ENCODE data around the gene SH3GL3.

Gene SH3GL3

DNA sequence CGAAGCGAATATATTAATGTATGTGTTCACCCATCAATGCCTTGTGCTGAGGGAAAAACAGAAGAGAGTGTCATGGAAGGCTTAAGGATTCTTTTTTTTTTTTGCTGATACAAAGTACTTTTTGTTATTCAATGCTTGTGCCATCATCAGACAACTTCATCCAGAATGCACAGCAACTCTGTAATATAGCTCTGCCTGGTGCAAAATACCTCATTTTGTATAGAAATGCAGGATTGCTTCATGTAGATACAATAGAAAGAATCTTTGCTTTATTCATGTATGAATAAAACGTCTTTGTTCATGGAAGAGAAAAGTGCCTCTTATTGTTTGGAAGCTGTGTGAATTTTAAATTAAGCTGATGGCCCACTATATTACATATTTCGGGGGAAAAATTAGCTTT, 62.9 kb downstream of the SH3GL3 start:
- H3K4me1 Mint-ChIP-seq (ENCODE audit: low read depth) = no peaks in the 10 kb centered on the region
- H3K4me3 Mint-ChIP-seq = no peak overlapping the region
- no peak overlapping the region for H3K27ac Mint-ChIP-seq
- no peaks in the 10 kb centered on the region for H3K27me3 Mint-ChIP-seq
- no peaks in the 10 kb centered on the region for H3K36me3 Mint-ChIP-seq
- no peaks in the 10 kb centered on the region for H3K9me3 Mint-ChIP-seq (ENCODE audit: low read depth)

DNA sequence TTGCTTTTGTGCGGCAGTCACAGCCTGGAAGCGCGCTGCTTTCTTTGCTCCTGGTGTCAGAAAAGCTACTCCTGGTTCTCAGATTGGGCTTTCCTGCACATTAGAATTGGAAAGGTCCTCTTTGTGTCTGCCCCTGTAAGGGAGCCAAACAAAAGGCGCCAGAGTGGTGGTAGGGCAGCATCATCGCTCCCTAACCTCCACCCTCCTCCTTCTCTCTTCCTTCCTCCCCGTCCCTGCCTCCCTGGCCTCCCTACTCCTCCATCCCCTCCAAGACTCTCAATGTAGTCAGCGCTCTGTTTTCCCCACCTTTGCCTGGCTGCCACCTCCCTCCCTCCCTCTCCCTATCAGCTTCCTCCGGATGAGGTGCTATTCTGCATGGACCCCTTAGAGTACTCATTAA, 65.3 kb downstream of the SH3GL3 start:
- no peak overlapping the region for H3K4me3 Mint-ChIP-seq
- H3K27me3 Mint-ChIP-seq = no peaks in the 10 kb centered on the region
- H3K4me1 Mint-ChIP-seq (ENCODE audit: low read depth) = no peaks in the 10 kb centered on the region
- no peak overlapping the region for H3K27ac Mint-ChIP-seq
- H3K36me3 Mint-ChIP-seq = no peaks in the 10 kb centered on the region
- H3K9me3 Mint-ChIP-seq (ENCODE audit: low read depth) = no peaks in the 10 kb centered on the region

DNA sequence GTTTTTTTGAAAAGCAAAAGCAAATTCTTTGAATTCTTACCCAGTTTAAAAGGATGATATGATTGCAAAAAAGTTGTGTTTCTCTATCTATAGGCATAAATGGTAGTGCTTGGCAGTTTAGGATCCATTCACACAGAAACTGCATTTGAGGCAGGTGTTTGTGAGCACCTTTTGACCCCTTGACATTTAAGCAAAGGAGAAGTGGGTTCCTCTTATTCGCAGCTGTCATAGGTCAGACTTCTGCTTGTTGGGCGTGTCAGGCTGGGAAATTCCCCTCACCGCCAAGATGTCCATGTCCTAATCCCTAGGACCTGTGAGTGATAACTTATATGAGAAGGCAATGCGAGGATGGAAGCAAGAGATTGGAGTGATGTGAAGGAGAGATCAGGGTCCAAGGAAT, 67.4 kb downstream of the SH3GL3 start:
- Mint-ChIP-seq H3K4me1 (ENCODE audit: low read depth) (no peaks in the 10 kb centered on the region), H3K36me3 (no peaks in the 10 kb centered on the region)

DNA sequence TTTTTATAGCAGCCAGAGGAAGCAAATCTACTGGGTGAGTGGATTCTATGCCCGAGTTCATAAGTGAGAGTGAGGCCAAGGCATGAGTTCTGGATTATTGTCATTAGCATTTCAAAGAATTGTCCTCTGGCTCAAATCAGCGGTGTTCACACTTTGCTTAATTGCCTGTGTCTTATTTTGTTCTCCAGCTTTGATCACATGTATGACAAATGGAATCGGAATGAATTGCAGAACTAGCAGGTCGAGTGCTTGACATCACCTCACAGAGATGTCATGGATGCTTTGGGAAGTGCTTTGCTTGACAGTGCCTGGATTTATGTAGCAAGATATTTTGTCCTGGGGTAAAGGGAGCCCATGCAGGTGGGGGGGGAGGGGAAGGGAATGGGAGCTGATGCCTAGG, 68.0 kb downstream of the SH3GL3 start:
- Mint-ChIP-seq H3K4me1 (ENCODE audit: low read depth) (no peaks in the 10 kb centered on the region), H3K36me3 (no peaks in the 10 kb centered on the region), H3K27ac (no peak overlapping the region), H3K27me3 (peaks cover 2% of the 10 kb centered on the region), H3K9me3 (ENCODE audit: low read depth) (no peaks in the 10 kb centered on the region), H3K4me3 (no peak overlapping the region)

More for the DNA sequence above, 67.4 kb downstream of the SH3GL3 start:
- H3K9me3 Mint-ChIP-seq (ENCODE audit: low read depth) = no peaks in the 10 kb centered on the region
- no peak overlapping the region for H3K27ac Mint-ChIP-seq
- H3K4me3 Mint-ChIP-seq = no peak overlapping the region
- peaks cover 2% of the 10 kb centered on the region for H3K27me3 Mint-ChIP-seq

DNA sequence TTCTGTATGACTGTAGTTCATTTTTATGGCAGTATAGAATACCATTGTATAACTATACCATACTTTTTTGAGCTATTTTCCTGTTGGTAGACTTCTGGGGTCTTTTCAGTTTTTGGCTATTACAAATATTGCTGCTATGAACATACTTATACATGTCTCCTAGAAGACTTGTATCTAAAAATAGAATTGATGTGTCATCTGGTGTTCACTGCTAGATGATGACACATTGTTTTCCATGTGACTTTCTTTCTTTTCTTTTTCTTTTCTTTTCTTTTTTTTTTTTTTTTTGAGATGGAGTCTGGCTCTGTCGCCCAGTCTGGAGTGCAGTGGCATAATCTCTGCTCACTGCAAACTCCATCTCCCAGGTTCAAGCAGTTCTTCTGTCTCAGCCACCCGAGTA, 69.8 kb downstream of the SH3GL3 start:
- peaks cover 9% of the 10 kb centered on the region for H3K27me3 Mint-ChIP-seq
- H3K27ac Mint-ChIP-seq = no peak overlapping the region
- H3K36me3 Mint-ChIP-seq = no peaks in the 10 kb centered on the region
- peaks cover 3% of the 10 kb centered on the region for H3K9me3 Mint-ChIP-seq (ENCODE audit: low read depth)
- no peaks in the 10 kb centered on the region for H3K4me1 Mint-ChIP-seq (ENCODE audit: low read depth)
- H3K4me3 Mint-ChIP-seq = no peak overlapping the region

DNA sequence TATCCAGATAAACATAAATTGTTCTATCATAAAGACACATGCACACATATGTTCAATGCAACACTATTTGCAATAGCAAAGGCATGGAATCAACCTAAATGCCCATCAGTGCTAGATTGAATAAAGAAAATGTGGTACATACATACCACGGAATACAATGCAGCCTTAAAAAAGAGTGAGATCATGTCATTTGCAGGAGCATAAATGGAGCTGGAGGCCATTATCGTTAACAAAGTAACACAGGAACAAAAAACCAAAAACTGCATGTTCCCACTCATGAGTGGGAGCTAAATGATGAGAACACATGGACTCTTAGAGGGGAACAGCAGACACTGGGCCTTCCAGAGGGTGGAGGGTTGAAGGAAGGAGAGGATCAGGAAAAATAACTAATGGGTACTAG, 79.2 kb downstream of the SH3GL3 start:
- H3K27ac Mint-ChIP-seq = no peak overlapping the region
- no peaks in the 10 kb centered on the region for H3K4me1 Mint-ChIP-seq (ENCODE audit: low read depth)
- H3K36me3 Mint-ChIP-seq = no peaks in the 10 kb centered on the region
- H3K4me3 Mint-ChIP-seq = no peak overlapping the region
- peaks cover 24% of the 10 kb centered on the region for H3K9me3 Mint-ChIP-seq (ENCODE audit: low read depth)
- H3K27me3 Mint-ChIP-seq = peaks cover 9% of the 10 kb centered on the region

DNA sequence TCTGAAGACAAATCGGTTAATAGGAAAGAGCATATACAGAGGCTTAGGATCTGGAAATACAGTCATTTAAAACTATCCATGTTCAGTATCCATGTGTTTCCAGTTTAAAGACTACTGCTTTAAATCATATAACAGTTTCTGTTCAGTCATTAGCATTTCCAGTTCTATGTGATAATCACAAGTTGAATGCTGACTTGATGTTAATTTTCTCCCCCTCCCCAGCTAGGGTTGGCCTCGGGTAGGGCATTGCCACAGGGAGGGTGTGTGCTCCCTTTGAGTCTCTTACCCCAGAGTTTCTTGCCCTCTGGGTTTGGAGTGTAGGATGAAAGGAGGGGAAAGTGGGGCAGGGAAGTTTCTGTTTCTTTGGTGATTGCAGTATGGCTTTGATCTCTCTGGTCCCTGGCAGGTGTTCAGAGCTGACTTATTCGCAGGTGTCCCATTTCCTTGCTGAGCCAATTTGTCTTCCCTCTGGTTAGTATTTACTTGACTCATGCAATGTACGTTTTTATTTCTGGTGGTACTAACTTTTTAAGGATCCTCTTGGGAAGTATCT, 86.3 kb downstream of the SH3GL3 start:
- H3K27ac Mint-ChIP-seq = no peak overlapping the region
- H3K36me3 Mint-ChIP-seq = no peaks in the 10 kb centered on the region
- no peak overlapping the region for H3K4me3 Mint-ChIP-seq
- no peaks in the 10 kb centered on the region for H3K4me1 Mint-ChIP-seq (ENCODE audit: low read depth)
- peaks cover 4% of the 10 kb centered on the region for H3K9me3 Mint-ChIP-seq (ENCODE audit: low read depth)
- H3K27me3 Mint-ChIP-seq = no peaks in the 10 kb centered on the region

DNA sequence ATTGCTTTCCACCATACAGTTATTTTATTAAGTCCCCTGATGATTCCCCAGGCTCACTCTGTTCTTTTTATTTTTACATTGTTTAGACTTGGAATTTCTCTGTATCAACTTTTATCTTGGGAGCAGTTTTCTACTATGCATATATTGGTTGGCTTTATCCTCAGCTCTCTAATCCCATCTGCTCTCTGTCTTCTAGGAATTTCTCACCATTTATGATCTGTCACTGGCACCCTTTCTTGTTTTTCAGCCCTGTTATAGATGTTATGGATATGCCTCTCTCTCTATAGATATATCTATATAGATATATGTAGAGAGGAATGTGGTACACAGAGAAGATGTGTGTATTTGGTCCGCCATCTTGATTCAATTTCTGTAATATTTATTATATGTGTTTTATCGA, 90.5 kb downstream of the SH3GL3 start:
- no peak overlapping the region for H3K27ac Mint-ChIP-seq
- H3K27me3 Mint-ChIP-seq = peaks cover 2% of the 10 kb centered on the region
- H3K9me3 Mint-ChIP-seq (ENCODE audit: low read depth) = no peaks in the 10 kb centered on the region
- H3K36me3 Mint-ChIP-seq = no peaks in the 10 kb centered on the region
- H3K4me1 Mint-ChIP-seq (ENCODE audit: low read depth) = no peaks in the 10 kb centered on the region
- no peak overlapping the region for H3K4me3 Mint-ChIP-seq

DNA sequence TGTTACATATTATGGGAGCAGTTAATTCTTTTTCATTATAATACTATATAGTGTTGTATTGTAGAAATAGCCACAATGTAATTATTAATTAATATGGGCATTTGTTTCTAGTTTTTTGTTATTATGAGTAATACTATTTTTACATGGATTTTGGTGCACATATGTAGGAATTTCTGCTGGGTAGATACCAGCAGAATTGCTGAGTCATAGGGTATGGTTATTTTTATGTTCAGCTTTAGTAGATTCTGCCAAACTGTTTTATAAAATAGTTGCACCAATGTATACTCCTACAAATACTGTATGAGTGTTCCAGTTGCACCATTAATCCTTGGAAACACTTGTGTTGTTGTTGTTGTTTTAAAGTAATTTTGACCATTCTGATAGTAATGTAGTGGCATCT, 91.5 kb downstream of the SH3GL3 start:
- Mint-ChIP-seq H3K4me1 (ENCODE audit: low read depth) (no peaks in the 10 kb centered on the region), H3K27ac (no peak overlapping the region)

DNA sequence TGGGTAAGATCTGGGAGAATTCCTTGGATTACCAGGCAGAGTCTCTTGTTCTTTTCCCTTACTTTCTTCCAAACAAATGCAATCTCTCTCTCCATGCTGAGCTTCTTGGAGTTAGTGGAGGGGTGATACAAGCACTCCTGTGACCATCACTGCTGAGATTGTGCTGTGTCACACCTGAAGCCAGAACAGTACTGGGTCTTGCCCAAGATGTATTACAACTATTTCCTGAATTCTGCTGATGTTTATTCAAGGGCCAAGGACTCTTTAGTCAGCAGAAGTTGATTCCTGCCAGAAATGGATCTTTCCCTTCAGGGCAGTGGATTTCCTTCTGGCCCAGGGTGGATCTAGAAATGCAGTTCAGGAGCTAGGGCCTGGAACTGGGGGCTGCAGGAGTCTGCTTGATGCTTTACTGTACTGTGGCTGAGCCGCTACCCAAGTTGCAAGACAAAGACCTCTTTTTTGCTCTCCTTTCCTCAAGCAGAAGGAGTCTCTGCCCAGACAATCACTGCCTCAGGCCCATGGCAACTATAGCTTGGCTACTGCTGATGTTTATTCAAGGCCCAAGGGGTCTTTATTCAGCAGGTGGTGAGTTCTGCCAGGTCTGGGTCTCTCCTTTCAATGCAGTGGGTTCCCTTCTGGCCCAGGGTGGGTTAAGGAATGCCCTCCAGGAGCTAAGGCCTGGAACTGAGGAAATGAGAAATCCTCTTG, 98.8 kb downstream of the SH3GL3 start:
- Mint-ChIP-seq H3K4me3 (no peak overlapping the region), H3K9me3 (ENCODE audit: low read depth) (peaks cover 7% of the 10 kb centered on the region), H3K36me3 (no peaks in the 10 kb centered on the region), H3K4me1 (ENCODE audit: low read depth) (no peaks in the 10 kb centered on the region), H3K27ac (no peak overlapping the region), H3K27me3 (peaks cover 6% of the 10 kb centered on the region)

More for the DNA sequence above, 91.5 kb downstream of the SH3GL3 start:
- no peak overlapping the region for H3K4me3 Mint-ChIP-seq
- H3K9me3 Mint-ChIP-seq (ENCODE audit: low read depth) = no peaks in the 10 kb centered on the region
- H3K27me3 Mint-ChIP-seq = peaks cover 6% of the 10 kb centered on the region
- H3K36me3 Mint-ChIP-seq = no peaks in the 10 kb centered on the region

DNA sequence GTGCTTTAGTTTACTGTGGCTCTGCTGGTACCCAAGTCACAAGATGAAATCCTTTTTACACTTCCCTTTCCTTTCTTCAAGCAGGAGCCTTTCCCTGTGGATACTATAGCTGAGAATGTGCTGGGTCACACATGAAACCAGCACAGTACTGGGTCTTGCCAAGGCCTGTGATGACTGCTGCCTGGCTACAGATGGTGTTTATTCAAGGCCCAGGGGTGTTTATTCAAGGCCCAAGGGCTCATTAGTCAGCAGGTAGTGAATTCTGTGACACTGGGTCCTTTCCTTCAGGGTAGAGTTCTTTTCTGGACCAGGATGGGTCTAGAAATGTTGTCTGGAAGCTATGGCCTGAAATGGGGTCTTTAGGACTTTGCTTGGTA, 99.4 kb downstream of the SH3GL3 start:
- Mint-ChIP-seq H3K4me1 (ENCODE audit: low read depth) (no peaks in the 10 kb centered on the region), H3K27me3 (peaks cover 8% of the 10 kb centered on the region), H3K36me3 (no peaks in the 10 kb centered on the region), H3K27ac (no peak overlapping the region), H3K4me3 (no peak overlapping the region), H3K9me3 (ENCODE audit: low read depth) (peaks cover 7% of the 10 kb centered on the region)

DNA sequence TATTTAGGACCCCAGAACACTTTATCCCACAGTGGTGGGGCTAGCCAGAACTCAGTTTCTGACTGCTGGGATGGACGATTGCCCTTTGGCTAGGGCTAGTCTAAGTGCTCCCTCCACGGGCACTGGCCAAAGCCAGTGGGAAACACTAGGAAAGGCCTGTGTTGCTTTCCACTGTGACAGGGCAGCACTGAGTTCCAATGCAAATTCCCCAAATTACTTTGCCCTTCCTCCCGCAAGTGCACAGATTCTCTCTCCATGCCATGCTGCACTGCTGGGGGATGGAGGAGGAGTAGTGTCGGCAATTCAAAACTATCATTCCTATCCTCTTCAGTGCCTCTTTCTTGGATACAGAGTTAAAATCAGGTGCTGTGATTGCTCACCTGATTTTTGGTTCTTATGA, 100.0 kb downstream of the SH3GL3 start:
- H3K9me3 Mint-ChIP-seq (ENCODE audit: low read depth) = peaks cover 7% of the 10 kb centered on the region
- no peaks in the 10 kb centered on the region for H3K4me1 Mint-ChIP-seq (ENCODE audit: low read depth)
- no peak overlapping the region for H3K4me3 Mint-ChIP-seq
- peaks cover 10% of the 10 kb centered on the region for H3K27me3 Mint-ChIP-seq
- H3K36me3 Mint-ChIP-seq = no peaks in the 10 kb centered on the region
- no peak overlapping the region for H3K27ac Mint-ChIP-seq

DNA sequence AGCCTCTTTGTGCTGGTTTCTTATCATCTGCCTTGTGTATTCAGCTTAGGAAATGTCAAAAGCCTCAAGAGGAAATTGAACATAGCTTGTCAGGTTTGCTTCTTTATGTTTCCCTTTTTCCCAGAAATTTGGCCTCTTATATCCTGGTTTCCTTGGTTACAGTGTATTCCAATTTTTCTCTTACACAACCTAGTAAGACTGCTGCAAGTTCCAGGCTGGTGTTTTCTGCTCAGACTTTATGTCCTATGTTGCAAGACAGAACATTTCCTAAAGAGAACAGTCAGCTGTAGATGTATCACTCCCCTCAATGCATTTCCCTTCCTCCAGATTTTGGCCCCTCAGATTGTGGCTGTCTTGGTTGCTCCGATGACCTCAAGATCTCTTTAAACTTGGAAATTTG, 102.5 kb downstream of the SH3GL3 start:
- Mint-ChIP-seq H3K4me3 (no peak overlapping the region), H3K27ac (no peak overlapping the region), H3K36me3 (no peaks in the 10 kb centered on the region), H3K4me1 (ENCODE audit: low read depth) (no peaks in the 10 kb centered on the region), H3K27me3 (peaks cover 6% of the 10 kb centered on the region), H3K9me3 (ENCODE audit: low read depth) (peaks cover 7% of the 10 kb centered on the region)

DNA sequence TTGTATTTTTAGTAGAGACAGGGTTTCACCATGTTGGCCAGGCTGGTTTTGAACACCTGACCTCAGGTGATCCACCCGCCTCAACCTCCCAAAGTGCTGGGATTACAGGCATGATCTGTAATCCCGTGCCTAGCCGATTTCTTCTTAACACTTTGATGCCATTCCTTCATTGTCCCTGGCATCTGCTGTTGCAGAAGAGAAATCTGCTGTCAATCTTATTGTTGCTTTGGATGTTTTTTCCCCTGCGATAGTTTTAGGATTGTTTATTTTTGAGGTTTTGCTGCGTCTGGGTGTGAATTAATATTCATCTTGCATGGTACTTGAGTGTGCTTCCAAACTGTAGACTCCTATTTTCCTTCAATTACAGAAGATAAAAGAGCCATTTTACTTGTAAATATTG, 107.4 kb downstream of the SH3GL3 start:
- no peaks in the 10 kb centered on the region for H3K4me1 Mint-ChIP-seq (ENCODE audit: low read depth)
- no peaks in the 10 kb centered on the region for H3K9me3 Mint-ChIP-seq (ENCODE audit: low read depth)

DNA sequence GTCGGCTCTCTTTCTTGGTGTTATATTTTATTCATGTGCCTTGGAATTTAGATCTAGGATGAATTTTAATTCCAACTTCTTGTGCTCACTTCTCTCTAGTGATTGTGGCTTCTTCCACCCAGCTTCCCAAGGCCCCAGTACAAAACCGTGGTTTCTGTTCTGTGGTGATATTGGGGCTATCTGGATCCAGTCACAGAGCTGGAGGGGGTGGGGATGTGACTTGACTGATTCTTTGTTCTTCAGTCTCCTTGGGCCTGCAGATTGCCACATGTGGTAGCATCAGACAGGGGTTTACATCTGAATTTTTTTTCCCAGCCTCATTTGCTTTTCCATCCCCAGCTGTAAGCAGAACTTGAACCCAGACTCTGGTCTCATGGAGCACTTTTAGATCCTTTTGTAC, 108.2 kb downstream of the SH3GL3 start:
- H3K36me3 Mint-ChIP-seq = no peaks in the 10 kb centered on the region
- no peaks in the 10 kb centered on the region for H3K9me3 Mint-ChIP-seq (ENCODE audit: low read depth)

More for the DNA sequence above, 107.4 kb downstream of the SH3GL3 start:
- Mint-ChIP-seq H3K36me3 (no peaks in the 10 kb centered on the region), H3K4me3 (no peak overlapping the region), H3K27me3 (peaks cover 13% of the 10 kb centered on the region), H3K27ac (no peak overlapping the region)

DNA sequence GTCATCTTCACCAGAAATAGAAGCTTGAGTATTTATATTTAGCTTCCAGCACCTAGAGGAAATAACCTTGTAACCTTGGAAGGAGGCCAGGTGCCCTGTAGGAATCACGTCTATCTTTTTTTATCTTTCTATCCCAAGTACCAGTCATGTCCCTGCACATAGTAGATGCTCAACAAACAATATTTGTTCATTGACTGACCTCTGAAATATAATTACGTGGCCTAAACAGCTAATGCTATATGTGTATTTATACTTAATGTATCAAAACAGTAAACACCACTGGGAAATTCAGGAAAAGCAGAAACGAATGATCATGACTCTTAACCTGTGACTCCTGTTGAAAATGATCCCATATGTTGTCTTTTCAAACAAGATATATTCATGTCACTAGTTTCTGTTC, 108.9 kb downstream of the SH3GL3 start:
- H3K27me3 Mint-ChIP-seq = peaks cover 13% of the 10 kb centered on the region
- no peaks in the 10 kb centered on the region for H3K4me1 Mint-ChIP-seq (ENCODE audit: low read depth)
- no peaks in the 10 kb centered on the region for H3K36me3 Mint-ChIP-seq
- H3K4me3 Mint-ChIP-seq = no peak overlapping the region
- no peaks in the 10 kb centered on the region for H3K9me3 Mint-ChIP-seq (ENCODE audit: low read depth)
- H3K27ac Mint-ChIP-seq = no peak overlapping the region

More for the DNA sequence above, 108.2 kb downstream of the SH3GL3 start:
- H3K4me3 Mint-ChIP-seq = no peak overlapping the region
- no peak overlapping the region for H3K27ac Mint-ChIP-seq
- peaks cover 13% of the 10 kb centered on the region for H3K27me3 Mint-ChIP-seq
- H3K4me1 Mint-ChIP-seq (ENCODE audit: low read depth) = no peaks in the 10 kb centered on the region
